Loucy (cell line): ENCODE measurements around the gene GPR37.
A peak's percentile ranks its signal among the peaks of the same experiment; 100 is the strongest.

Source experiments
- H2AFZ ChIP-seq: fragments of 200-600 bp; sonication (generic); 2 replicates; pipeline ENCODE4 v1.6.0; 2016; ENCODE audit warnings: antibody characterized with exemption, mild to moderate bottlenecking, low read length, moderate library complexity
- H3F3A ChIP-seq: fragments of 200-600 bp; 2 replicates; pipeline ENCODE4 v1.6.0; 2016; ENCODE audit warnings: antibody characterized with exemption, low read depth, mild to moderate bottlenecking
- H3K27me3 ChIP-seq: fragments of 200-600 bp; sonication (generic); 2 replicates; pipeline ENCODE4 v1.6.1; 2014; ENCODE audit warnings: low read length, mild to moderate bottlenecking; ENCODE audit not compliant: insufficient read depth, poor library complexity, severe bottlenecking
- H3K36me3 ChIP-seq: fragments of 200-600 bp; sonication (generic); 2 replicates; pipeline ENCODE4 v1.6.1; 2016; ENCODE audit warnings: low read length; ENCODE audit not compliant: insufficient read depth
- H3K4me1 ChIP-seq: fragments of 200-600 bp; sonication (generic); 2 replicates; pipeline ENCODE4 v1.5.1; 2014; ENCODE audit warnings: low read length, mild to moderate bottlenecking; ENCODE audit not compliant: insufficient read depth, poor library complexity, severe bottlenecking
- H3K4me2 ChIP-seq: fragments of 200-600 bp; sonication (generic); 2 replicates; pipeline ENCODE4 v1.6.0; 2014; ENCODE audit warnings: antibody characterized with exemption, low read length, low read depth, mild to moderate bottlenecking; ENCODE audit not compliant: poor library complexity, severe bottlenecking
- H3K4me3 ChIP-seq: fragments of 200-600 bp; sonication (generic); 2 replicates; pipeline ENCODE4 v1.5.1; 2014; ENCODE audit warnings: low read length, mild to moderate bottlenecking, mixed read lengths; ENCODE audit not compliant: poor library complexity, severe bottlenecking
- H3K79me2 ChIP-seq: fragments of 200-600 bp; sonication (generic); 2 replicates; pipeline ENCODE4 v1.6.1; 2014; ENCODE audit warnings: low read length; ENCODE audit not compliant: insufficient read depth
- H3K9ac ChIP-seq: fragments of 200-600 bp; sonication (generic); 2 replicates; pipeline ENCODE4 v1.6.0; 2014; ENCODE audit warnings: mild to moderate bottlenecking, low read depth, low read length, moderate library complexity; ENCODE audit not compliant: poor library complexity, severe bottlenecking
- H3K9me2 ChIP-seq: fragments of 200-600 bp; sonication (generic); replicated peaks from 2 replicates; pipeline ENCODE4 v1.6.1; 2016; ENCODE audit warnings: low read depth, low read length, mixed read lengths
- H3K9me3 ChIP-seq: fragments of 200-600 bp; sonication (generic); 2 replicates; pipeline ENCODE4 v1.6.1; 2014; ENCODE audit warnings: mild to moderate bottlenecking, antibody characterized with exemption, low read length, low read depth; ENCODE audit not compliant: insufficient read depth
- H4K20me1 ChIP-seq: fragments of 200-600 bp; sonication (generic); 2 replicates; pipeline ENCODE4 v1.6.0; 2014; ENCODE audit warnings: antibody characterized with exemption, low read length, mild to moderate bottlenecking; ENCODE audit not compliant: insufficient read depth, poor library complexity, severe bottlenecking
- CTCF ChIP-seq: fragments of 200-600 bp; sonication (generic); conservative IDR thresholded peaks from 2 replicates; pipeline ENCODE4 v1.5.1; 2014; ENCODE audit warnings: mild to moderate bottlenecking, antibody characterized with exemption, low read length
- EZH2phosphoT487 ChIP-seq: fragments of 200-600 bp; IDR thresholded peaks from 2 replicates; pipeline ENCODE4 v1.6.1; 2018; ENCODE audit warnings: antibody characterized with exemption, mild to moderate bottlenecking, moderate library complexity, borderline replicate concordance

GPR37 gene

DNA sequence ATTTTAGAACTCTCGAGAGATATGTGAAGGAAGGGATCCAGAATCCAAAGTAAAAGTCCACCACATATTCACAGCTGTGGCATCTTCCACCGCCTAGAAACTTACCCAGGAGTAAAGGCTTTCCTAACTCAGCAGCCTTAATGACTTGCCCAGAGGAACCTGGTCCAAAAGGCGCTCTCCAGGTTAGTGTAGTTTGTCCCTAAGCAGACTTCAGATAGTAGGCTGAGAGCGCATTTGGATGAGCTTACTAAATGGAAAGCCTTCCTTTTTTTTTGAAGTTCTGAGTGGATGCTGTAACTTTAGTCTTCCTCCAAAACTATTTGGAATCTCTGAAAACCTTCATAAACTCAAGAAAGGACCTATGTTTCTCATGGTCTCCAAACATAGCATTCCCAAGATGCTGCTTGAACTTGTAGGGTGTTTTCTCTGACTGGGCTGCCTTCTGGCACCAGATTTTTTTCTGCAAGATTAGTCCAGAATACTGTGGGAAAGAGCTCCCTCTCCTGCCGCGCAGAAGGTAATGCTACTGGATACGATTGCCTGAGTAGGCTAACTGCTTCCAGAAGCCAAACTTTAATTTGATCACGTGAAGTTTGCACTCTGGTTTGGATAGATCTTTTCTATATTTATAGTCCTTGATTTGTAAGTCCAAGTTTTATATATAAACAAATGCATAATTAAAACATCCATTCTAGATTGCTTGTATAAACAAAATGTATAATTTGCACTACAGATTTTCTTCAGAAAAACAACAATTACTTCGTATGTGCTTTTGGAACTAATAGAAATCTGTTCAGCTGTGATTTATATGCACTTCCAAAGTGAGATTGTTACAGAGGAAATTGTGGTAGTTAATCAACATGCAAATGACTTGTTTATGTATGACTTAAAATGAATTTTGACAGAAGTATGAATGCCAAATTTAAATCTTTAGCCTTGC is 19.6 kb upstream of the GPR37 start:
- Histone ChIP-seq H2AFZ (no peak overlapping the region), H3K9me2 (no peaks in the 10 kb centered on the region), H4K20me1 (no peaks in the 10 kb centered on the region), H3K27me3 (no peaks in the 10 kb centered on the region), H3K36me3 (no peaks in the 10 kb centered on the region), H3F3A (no peaks in the 10 kb centered on the region), H3K4me1 (no peaks in the 10 kb centered on the region), H3K9me3 (no peaks in the 10 kb centered on the region), H3K4me2 (no peak overlapping the region), H3K4me3 (no peak overlapping the region), H3K79me2 (no peaks in the 10 kb centered on the region), H3K9ac (no peak overlapping the region)
- TF ChIP-seq EZH2phosphoT487, result no peak
- peak; percentile 79 for TF ChIP-seq CTCF

DNA sequence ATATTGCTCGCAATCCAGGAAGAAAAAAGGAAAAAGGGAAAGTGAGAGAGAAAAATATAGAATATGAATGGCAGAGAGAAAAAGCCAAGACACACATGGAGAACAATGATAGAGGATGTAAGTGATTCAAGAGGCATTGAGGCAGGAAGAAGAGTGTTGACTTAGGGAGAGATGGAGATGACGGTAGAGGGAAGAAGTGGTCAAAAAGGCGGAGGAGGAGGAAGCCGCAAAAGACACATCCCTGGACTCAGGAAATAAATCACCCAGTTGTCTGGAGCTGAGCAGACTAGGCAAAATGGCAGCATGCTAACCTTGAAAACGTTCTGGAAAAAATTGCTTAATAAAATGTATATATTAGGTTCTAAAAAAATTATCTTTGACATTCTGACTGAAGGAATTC is 17.7 kb upstream of the GPR37 start:
- Histone ChIP-seq H3F3A (no peaks in the 10 kb centered on the region), H3K36me3 (no peaks in the 10 kb centered on the region), H3K4me1 (no peaks in the 10 kb centered on the region), H2AFZ (no peak overlapping the region), H3K27me3 (no peaks in the 10 kb centered on the region), H3K9me3 (no peaks in the 10 kb centered on the region), H4K20me1 (no peaks in the 10 kb centered on the region), H3K79me2 (no peaks in the 10 kb centered on the region), H3K4me2 (no peak overlapping the region), H3K9me2 (no peaks in the 10 kb centered on the region), H3K4me3 (no peak overlapping the region), H3K9ac (no peak overlapping the region)
- TF ChIP-seq EZH2phosphoT487 (no peak), CTCF (no peak)

DNA sequence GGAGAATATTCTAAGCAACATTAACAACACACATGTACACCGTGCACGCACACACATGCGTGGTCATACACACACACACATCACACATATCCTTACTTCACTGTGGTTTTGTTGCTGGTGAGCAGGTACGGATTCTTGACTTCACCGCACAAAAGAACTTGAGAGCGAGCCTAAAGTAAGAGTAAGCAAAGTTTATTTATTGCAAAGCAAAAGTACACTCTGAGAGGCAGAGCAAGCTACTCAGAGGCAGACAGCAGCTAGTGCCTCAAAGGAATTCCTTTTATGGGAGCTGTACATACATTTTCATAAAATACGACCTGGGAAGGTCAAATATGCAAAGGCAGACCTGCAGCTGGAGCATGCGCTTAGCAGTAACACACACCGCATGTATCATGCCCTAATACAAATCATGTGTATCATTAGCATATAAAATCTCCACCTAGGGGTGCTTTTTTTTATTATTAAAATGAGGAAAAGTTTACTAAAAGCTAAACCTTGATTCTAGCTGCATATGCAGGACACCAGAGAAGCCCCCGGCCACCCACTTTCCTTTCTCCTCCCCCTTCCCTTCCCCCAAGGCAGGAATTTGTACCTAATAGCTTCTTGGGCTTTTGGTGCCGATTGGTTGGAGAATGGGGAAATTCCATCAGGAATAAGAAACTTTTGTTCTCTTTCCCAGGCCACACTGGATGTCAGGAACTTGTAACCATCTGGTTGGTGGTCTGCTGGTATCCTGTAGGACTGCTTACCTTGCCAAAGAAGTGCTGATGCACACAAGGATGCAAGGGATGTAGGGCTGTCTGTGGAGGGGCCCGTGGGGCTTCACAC is 16.5 kb upstream of the GPR37 start:
- Histone ChIP-seq H3F3A (no peaks in the 10 kb centered on the region), H3K4me3 (no peak overlapping the region), H3K9me2 (no peaks in the 10 kb centered on the region), H3K9me3 (no peaks in the 10 kb centered on the region), H3K79me2 (no peaks in the 10 kb centered on the region), H3K9ac (no peak overlapping the region), H3K27me3 (no peaks in the 10 kb centered on the region), H2AFZ (no peak overlapping the region), H4K20me1 (no peaks in the 10 kb centered on the region), H3K36me3 (no peaks in the 10 kb centered on the region), H3K4me1 (no peaks in the 10 kb centered on the region), H3K4me2 (no peak overlapping the region)
- no peak for TF ChIP-seq EZH2phosphoT487
- TF ChIP-seq CTCF, result no peak
